OCI-LY7 (cell line): ENCODE data around the gene THRB. TPM values are rescaled to one million over a fixed set of nuclear protein-coding genes. Genes with fewer than 3 reads are reported as not detected.
"Not testable (repeated sequence)": the region's sequence is repeated elsewhere in the genome, so short reads cannot be mapped to it uniquely, and the experiment has no call there.

ENCODE experiments used
- BruUV-seq: library from RNA; stranded (reverse); fragments of 400-500 nt; replicated peaks from 2 replicates; lab custom pipeline; 2021; lab: Mats Ljungman, UMichigan
- CTCF ChIA-PET: fragments of 300-600 bp; sonication (Branson Sonifier 250); formaldehyde crosslinking; loops from one replicate; lab custom pipeline; 2022; ENCODE audit warnings: antibody characterized with exemption; ENCODE audit not compliant: unreplicated experiment; lab: Charles Lee
- POLR2A ChIA-PET: fragments of 300-600 bp; sonication (Branson Sonifier 250); formaldehyde crosslinking; loops from one replicate; lab custom pipeline; 2022; ENCODE audit warnings: antibody characterized with exemption; lab: Charles Lee
- DNase-seq: peaks from one replicate; pipeline ENCODE4 v3.0.0-alpha.2; 2015; ENCODE audit warnings: low spot score
- H2AFZ ChIP-seq: fragments of 200-600 bp; sonication (generic), shearing (Covaris generic); 2 replicates; pipeline ENCODE4 v1.6.1; 2014; ENCODE audit warnings: mild to moderate bottlenecking, antibody characterized with exemption, low read length, moderate library complexity
- H3K27ac ChIP-seq: fragments of 200-600 bp; sonication (generic); 2 replicates; pipeline ENCODE4 v1.5.1; 2014; ENCODE audit warnings: mixed run types, low read depth, mild to moderate bottlenecking, moderate library complexity, low read length, inconsistent platforms; ENCODE audit not compliant: poor library complexity, severe bottlenecking
- H3K36me3 ChIP-seq: fragments of 200-600 bp; sonication (generic); 2 replicates; pipeline ENCODE4 v1.6.1; 2014; ENCODE audit warnings: mild to moderate bottlenecking, antibody characterized with exemption, low read length, moderate library complexity, mixed read lengths; ENCODE audit not compliant: insufficient read depth
- H3K4me1 ChIP-seq: fragments of 200-600 bp; sonication (generic); 2 replicates; pipeline ENCODE4 v1.5.1; 2014; ENCODE audit warnings: mild to moderate bottlenecking, low read length; ENCODE audit not compliant: insufficient read depth, poor library complexity, severe bottlenecking
- H3K4me2 ChIP-seq: fragments of 200-600 bp; sonication (generic); 2 replicates; pipeline ENCODE4 v1.6.1; 2014; ENCODE audit warnings: mild to moderate bottlenecking, low read length
- H3K4me3 ChIP-seq: fragments of 200-600 bp; sonication (generic); 2 replicates; pipeline ENCODE4 v1.5.1; 2014; ENCODE audit warnings: mild to moderate bottlenecking, low read depth, low read length; ENCODE audit not compliant: poor library complexity, severe bottlenecking
- H3K79me2 ChIP-seq: fragments of 200-600 bp; sonication (generic); 2 replicates; pipeline ENCODE4 v1.6.1; 2016; ENCODE audit warnings: low read depth, mild to moderate bottlenecking, low read length, moderate library complexity, mixed read lengths; ENCODE audit not compliant: insufficient read depth
- H3K9me2 ChIP-seq: fragments of 200-600 bp; sonication (generic); 2 replicates; pipeline ENCODE4 v1.6.1; 2016; ENCODE audit warnings: mild to moderate bottlenecking, low read length, mixed read lengths; ENCODE audit not compliant: insufficient read depth
- H3K9me3 ChIP-seq: fragments of 200-600 bp; sonication (generic); 2 replicates; pipeline ENCODE4 v1.6.1; 2014; ENCODE audit warnings: mild to moderate bottlenecking, mixed run types, low read length, mixed read lengths
- H4K20me1 ChIP-seq: fragments of 200-600 bp; sonication (generic); 2 replicates; pipeline ENCODE4 v1.6.1; 2014; ENCODE audit warnings: mild to moderate bottlenecking, antibody characterized with exemption, low read length, moderate library complexity, mixed read lengths; ENCODE audit not compliant: insufficient read depth
- EZH2phosphoT487 ChIP-seq: fragments of 200-600 bp; sonication (generic); IDR thresholded peaks from 2 replicates; pipeline ENCODE4 v1.6.1; 2018; ENCODE audit warnings: low read depth, borderline replicate concordance, mild to moderate bottlenecking, mixed run types, antibody characterized with exemption, low read length, moderate library complexity, mixed read lengths
- intact Hi-C: fragments of 100-400 bp; cut with micrococcal nuclease; formaldehyde crosslinking; loops from one replicate; pipeline ENCODE4 v1.10.0; 2022; ENCODE audit not compliant: unreplicated experiment
- total RNA-seq, 2 experiments: library from RNA; depleted of rRNA in 1 of 2; stranded (reverse); fragments of >200 nt in 1 of 2; shearing (Covaris generic) in 1 of 2; gene quantifications; 2 replicates each; pipeline ENCODE4 v1.2.3, GENCODE V29; 2014 to 2022
- TF ChIP-seq, protein P1 (sequence below): fragments of 200-600 bp; sonication (generic); conservative IDR thresholded peaks from 2 replicates; pipeline ENCODE4 v1.5.1; 2014; ENCODE audit warnings: mild to moderate bottlenecking, antibody characterized with exemption, low read length, moderate library complexity, mixed read lengths

Gene THRB
- total RNA-seq, 2 experiments from 2014 or later, result not detected

DNA sequence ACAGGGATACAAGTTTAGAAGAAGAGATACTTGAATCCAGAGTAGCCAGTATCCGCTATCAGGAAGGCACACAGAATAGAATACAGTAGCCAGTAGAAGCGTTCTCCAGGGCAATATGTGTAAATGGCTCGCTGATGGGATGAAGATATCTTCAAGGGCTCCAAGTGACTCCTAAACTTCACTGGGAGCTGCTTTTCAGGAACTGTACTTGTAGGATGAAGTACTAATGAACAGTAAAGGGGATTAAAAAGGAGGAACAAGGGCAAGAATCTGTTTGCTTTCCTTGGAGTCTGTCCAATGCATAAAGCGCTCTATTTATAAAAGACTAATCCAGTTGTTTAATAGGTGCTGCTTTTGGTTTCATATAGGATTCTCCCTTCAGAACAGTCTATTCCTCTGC is 78.4 kb downstream of the THRB start:
- Histone ChIP-seq H3K4me3 (no peak overlapping the region), H2AFZ (no peak overlapping the region), H3K79me2 (no peaks in the 10 kb centered on the region), H3K36me3 (no peaks in the 10 kb centered on the region), H3K4me1 (no peaks in the 10 kb centered on the region), H3K27ac (no peak overlapping the region), H4K20me1 (no peaks in the 10 kb centered on the region), H3K9me3 (no peaks in the 10 kb centered on the region), H3K9me2 (no peaks in the 10 kb centered on the region), H3K4me2 (no peak overlapping the region)
- BruUV-seq, result no TSS peak
- ChIA-PET POLR2A (interaction anchor here (0.8 kb wide), 1 partner anchor 13 kb away, joined by 3 read pairs; no protein-coding TSS in a partner anchor), CTCF (no interaction called here)
- no peak for TF ChIP-seq EZH2phosphoT487
- TF ChIP-seq, protein P1, sequence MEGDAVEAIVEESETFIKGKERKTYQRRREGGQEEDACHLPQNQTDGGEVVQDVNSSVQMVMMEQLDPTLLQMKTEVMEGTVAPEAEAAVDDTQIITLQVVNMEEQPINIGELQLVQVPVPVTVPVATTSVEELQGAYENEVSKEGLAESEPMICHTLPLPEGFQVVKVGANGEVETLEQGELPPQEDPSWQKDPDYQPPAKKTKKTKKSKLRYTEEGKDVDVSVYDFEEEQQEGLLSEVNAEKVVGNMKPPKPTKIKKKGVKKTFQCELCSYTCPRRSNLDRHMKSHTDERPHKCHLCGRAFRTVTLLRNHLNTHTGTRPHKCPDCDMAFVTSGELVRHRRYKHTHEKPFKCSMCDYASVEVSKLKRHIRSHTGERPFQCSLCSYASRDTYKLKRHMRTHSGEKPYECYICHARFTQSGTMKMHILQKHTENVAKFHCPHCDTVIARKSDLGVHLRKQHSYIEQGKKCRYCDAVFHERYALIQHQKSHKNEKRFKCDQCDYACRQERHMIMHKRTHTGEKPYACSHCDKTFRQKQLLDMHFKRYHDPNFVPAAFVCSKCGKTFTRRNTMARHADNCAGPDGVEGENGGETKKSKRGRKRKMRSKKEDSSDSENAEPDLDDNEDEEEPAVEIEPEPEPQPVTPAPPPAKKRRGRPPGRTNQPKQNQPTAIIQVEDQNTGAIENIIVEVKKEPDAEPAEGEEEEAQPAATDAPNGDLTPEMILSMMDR, result no peak
- DNase-seq, result no peak
- intact Hi-C loops, result no loop called here

DNA sequence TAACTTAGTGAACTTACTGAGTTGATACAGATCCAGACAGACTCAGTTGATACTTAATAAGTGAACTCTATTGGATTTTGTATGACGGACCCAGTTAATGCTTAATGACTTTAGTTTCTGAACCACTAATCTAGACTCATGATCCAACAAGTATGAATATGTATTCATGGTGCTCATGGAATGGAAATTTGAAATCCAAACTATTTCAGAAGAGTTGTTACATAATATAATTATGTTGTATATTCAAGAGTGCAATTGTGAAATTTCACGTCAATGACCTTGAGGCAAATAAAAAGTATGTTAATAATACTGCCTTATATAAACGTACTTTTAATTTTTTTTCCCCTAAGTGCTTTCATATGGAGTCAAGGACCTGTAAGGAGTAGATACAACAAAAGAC is 78.8 kb downstream of the THRB start:
- Histone ChIP-seq H3K36me3 (no peaks in the 10 kb centered on the region), H3K9me2 (no peaks in the 10 kb centered on the region), H3K9me3 (no peaks in the 10 kb centered on the region), H2AFZ (no peak overlapping the region), H3K27ac (no peak overlapping the region), H3K4me3 (no peak overlapping the region), H3K4me1 (no peaks in the 10 kb centered on the region), H3K4me2 (no peak overlapping the region), H3K79me2 (no peaks in the 10 kb centered on the region), H4K20me1 (no peaks in the 10 kb centered on the region)
- POLR2A ChIA-PET, result no interaction called here
- no peak for DNase-seq
- CTCF ChIA-PET, result no interaction called here
- TF ChIP-seq EZH2phosphoT487, result no peak
- TF ChIP-seq, protein P1, result no peak
- no TSS peak for BruUV-seq
- intact Hi-C loops, result no loop called here

DNA sequence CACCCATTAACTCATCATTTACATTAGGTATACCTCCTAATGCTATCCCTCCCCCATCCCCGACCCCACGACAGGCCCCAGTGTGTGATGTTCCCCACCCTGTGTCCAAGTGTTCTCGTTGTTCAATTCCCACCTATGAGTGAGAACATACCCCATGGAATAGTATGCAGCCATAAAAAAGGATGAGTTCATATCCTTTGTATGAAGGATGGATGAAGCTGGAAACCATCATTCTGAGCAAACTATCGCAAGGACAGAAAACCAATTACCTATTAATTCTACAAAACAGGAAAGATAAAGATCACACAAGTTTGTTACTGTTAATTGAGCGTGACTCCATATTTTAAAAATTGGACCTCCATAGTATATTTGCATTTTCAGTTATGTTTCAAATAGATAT is 81.0 kb downstream of the THRB start:
- H3K36me3 ChIP-seq, H3K4me3 ChIP-seq, H2AFZ ChIP-seq, H4K20me1 ChIP-seq, intact Hi-C loops, H3K9me2 ChIP-seq, CTCF ChIA-PET, H3K9me3 ChIP-seq, DNase-seq, BruUV-seq, H3K4me2 ChIP-seq, H3K4me1 ChIP-seq, H3K79me2 ChIP-seq, H3K27ac ChIP-seq: not testable (repeated sequence)
- POLR2A ChIA-PET, result interaction anchor here (0.6 kb wide), 1 partner anchor 267 kb away, joined by 3 read pairs; no protein-coding TSS in a partner anchor
